ENCODE data around the gene RAB34.

The RAB34 gene

GRCh38 chr17:28675490-28675889 lies 42.2 kb downstream of the RAB34 start:
- no peak for DNase-seq

- DNase-seq: no peak
These were observed 47.8 kb downstream of the RAB34 start for GRCh38 chr17:28669918-28670317.

GRCh38 chr17:28667870-28668269 lies 49.8 kb downstream of the RAB34 start:
- DNase-seq: no peak

GRCh38 chr17:28665994-28666393 lies 51.7 kb downstream of the RAB34 start:
- DNase-seq: no peak

Data from activated effector memory CD4-positive, alpha-beta T cell treated with anti-CD3 and anti-CD28 coated beads, Interleukin-2, amount 50 U/mL, for 16 hours (primary cell).